HepG2 (cell line): ENCODE data around the gene MED13L.

Source experiments
- EHMT2 ChIP-seq: fragments of 200-600 bp; sonication (generic); IDR thresholded peaks from 2 replicates; pipeline ENCODE4 v1.7.0; 2017; ENCODE audit warnings: antibody characterized with exemption, low read depth, low read length, borderline replicate concordance
- GTF2F1 ChIP-seq: fragments of 150-350 bp; IDR thresholded peaks from 2 replicates; pipeline ENCODE4 v1.6.1; 2014; ENCODE audit warnings: low read length
- HNF4A ChIP-seq: sonication (generic); formaldehyde crosslinking; IDR thresholded peaks from 2 replicates; pipeline ENCODE4 v1.4.0; 2020; ENCODE audit warnings: missing genetic modification reagents
- JDP2 ChIP-seq: sonication (generic); formaldehyde crosslinking; IDR thresholded peaks from 2 replicates; pipeline ENCODE4 v1.8.1; 2022; ENCODE audit warnings: missing genetic modification reagents, borderline replicate concordance
- PHF21A ChIP-seq: sonication (generic); formaldehyde crosslinking; IDR thresholded peaks from 2 replicates; pipeline ENCODE4 v1.5.0; 2020; ENCODE audit warnings: mild to moderate bottlenecking, missing genetic modification reagents
- ZNF609 ChIP-seq: sonication (generic); formaldehyde crosslinking; IDR thresholded peaks from 2 replicates; pipeline ENCODE4 v1.4.0; 2020; ENCODE audit warnings: mild to moderate bottlenecking, missing genetic modification reagents, borderline replicate concordance

DNA sequence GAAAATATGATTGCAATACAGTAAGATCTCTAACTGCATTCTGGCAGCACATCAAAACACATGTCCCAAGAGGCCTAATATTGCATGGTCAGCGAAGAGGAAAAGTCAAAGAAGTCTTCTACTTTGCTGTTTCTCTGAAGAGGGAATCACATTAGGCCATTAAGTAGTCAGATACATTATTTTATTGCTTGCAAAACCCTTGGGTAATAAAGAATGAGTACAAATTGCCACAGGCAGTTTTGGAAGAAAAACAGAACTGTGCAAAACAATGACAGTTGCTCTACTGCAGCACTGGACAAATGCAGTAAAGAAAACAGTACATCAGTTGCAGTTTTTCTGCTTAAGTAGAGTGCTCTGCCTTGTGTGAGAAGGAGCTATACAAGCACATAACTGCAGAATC is 211.9 kb downstream of the MED13L start:
- TF ChIP-seq HNF4A (CRISPR knock-in tag) = no peak
- no peak for TF ChIP-seq GTF2F1
- TF ChIP-seq JDP2 (CRISPR knock-in tag) = no peak
- no peak for TF ChIP-seq EHMT2
- TF ChIP-seq ZNF609 (CRISPR knock-in tag) = no peak
- TF ChIP-seq PHF21A (CRISPR knock-in tag) = no peak
